NCI-H1417 treated with DMSO at 0.1 percent for 48 hours (cell line): Measurements from ENCODE around the gene PCLO.
"Not testable (repeated sequence)": the region's sequence is repeated elsewhere in the genome, so short reads cannot be mapped to it uniquely, and the experiment has no call there.

Source experiments
- DNase-seq: peaks from one replicate; lab custom pipeline; 2025; lab: John Stamatoyannopoulos, UW

Gene PCLO

DNA sequence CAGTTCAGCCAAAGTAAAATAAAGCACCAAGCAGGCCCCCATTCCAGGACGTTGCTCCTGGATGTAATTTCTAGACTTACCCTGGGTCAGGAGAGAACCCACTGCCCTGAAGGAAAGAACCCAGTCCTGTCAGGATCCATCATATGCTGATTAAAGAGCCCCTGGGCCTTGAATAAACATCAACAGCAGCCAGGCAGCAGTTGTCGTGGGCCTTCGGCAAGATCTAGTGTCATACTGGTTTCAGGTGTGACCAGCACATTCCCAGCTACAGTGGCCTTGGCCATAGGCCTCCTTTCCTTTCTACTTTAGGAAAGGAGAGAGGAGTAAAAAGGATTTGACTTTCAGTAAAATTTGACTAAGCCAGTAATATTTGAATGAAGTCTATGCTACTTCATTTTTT lies 430.0 kb downstream of the PCLO start:
- DNase-seq = no peak

GRCh38 chr7:82729172-82730030 lies 433.3 kb downstream of the PCLO start:
- DNase-seq = peak; percentile 81

DNA sequence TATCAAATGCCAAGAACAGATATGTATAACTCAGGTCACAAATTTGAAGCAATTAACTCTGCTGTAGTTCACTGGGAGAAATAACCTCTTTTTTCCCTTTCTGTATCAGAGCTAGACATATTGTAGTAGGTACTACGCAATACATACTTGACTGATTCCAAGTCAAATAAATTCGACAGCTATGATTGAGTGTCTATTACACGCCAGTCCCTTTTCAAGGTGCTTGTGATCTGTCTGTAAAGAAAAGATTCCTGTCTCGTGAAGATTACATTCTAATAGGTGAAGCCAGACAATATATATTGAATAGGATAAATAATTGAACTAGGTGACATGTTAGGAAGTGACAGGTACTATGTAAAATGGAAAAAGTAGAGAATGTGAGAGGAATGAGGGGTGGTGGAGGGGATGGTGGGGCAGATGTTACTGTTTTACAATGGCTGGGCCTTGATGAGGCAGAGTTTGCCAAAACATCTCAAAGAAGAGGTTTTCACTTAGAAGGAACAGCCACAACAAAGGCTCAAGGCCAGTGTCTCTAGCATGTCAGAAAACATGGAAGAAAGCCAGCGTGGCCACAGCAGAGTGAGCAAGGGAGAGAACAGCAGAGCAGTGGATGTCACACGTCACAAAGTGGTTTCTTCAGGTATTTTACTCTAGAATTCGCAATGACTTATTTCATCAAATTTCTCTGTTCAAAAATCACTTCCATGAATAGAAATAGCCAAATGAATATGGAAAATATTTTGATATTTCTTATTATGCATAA lies 436.5 kb downstream of the PCLO start:
- DNase-seq = no peak

DNA sequence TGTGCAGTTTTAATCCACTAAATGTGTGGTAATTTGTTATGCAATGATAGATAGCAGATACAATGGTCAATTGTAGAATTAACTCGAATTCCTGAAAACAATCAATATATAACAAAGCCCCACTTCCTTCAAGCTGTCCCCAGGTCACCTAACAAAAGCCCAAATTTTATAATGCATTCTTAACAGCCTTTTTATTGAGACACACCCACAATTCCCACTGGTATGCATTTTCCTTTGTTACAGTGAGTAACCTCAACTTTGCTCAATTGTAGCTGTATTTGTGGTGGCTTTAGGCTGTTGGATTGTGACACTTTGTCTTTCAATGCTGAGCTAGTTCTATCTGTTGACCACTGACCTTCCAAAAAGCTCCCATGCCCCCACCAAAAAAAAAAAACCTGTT lies 439.3 kb downstream of the PCLO start:
- DNase-seq = no peak

DNA sequence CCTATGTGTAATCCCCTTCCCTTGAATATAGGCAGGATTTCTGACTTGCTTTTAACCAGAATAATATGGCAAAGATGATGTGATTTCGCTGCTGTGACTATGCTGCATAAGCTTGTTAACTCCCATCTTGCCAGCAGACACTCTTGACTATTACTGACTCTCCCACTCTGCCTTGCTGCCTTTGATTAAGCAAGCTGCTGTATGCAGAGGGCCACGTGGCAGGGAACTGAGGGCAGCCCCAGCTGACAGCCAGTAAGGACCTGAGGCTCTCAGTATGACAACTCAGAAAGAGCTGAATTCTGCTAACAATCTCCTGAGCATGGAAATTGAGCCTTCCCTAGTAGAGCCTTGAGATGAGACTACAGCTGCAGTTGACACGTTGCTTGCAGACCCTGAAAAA lies 439.7 kb downstream of the PCLO start:
- no peak for DNase-seq

- no peak for DNase-seq
Observed at GRCh38 chr7:82715344-82715743, 447.3 kb downstream of the PCLO start.

DNA sequence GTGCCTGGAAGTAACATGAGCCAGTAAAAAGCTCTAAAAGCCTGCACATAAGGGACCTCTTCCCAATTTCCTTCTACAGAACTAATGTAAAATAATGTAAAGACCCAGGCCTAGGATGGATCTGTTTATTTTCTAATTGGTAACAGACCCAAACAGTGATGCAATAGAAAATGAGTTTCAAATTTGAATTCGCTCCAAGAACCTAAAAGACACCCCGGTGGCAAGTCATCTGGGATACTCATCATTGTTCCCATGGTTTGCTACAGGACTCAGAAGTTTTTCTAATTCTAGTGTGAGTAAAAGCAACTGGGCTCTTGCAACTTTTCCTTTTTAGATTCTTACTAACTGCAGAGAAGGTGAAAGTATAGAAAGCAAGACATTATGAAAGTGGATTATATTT lies 447.8 kb downstream of the PCLO start:
- no peak for DNase-seq

- no peak for DNase-seq
Observed at GRCh38 chr7:82713506-82713905, 449.2 kb downstream of the PCLO start.

GRCh38 chr7:82706344-82706743 lies 456.3 kb downstream of the PCLO start:
- not testable (repeated sequence) for DNase-seq

- DNase-seq = no peak
Observed at GRCh38 chr7:82705517-82706260, 457.0 kb downstream of the PCLO start.

- DNase-seq = no peak
Observed at GRCh38 chr7:82704121-82704520, 458.6 kb downstream of the PCLO start.
